Stomach (tissue), 9 donors: ENCODE results near the gene CDKN1C. TPM values are rescaled to one million over a fixed set of nuclear protein-coding genes. Genes with fewer than 3 reads are reported as not detected.

Experiments
- DNase-seq, 2 donors: peaks; one replicate each; pipeline versions ENCODE4 v3.0.0 to v3.0.0-alpha.2; 2013 to 2019
- H3K27ac ChIP-seq, 5 donors: fragments of 200-600 bp in 4 of 5; sonication (generic) in 4 of 5; one replicate each; pipeline ENCODE4 v1.5.1; 2013 to 2019; ENCODE audit warnings: mild to moderate bottlenecking in 1 of 5, moderate library complexity in 1 of 5
- H3K27me3 ChIP-seq, 3 donors: fragments of 200-600 bp; sonication (generic); one replicate each; pipeline ENCODE4 v1.5.1; 2017 to 2019; ENCODE audit warnings: mixed run types in 1 of 3
- H3K36me3 ChIP-seq, 4 donors: fragments of 200-600 bp; sonication (generic); 1 replicate in 3 of 4; 2 replicates in 1 of 4; pipeline ENCODE4 v1.5.1; 2016 to 2019
- H3K4me1 ChIP-seq, 4 donors: fragments of 200-600 bp; sonication (generic); one replicate each; pipeline ENCODE4 v1.5.1; 2016 to 2019
- H3K4me3 ChIP-seq, 4 donors: fragments of 200-600 bp; sonication (generic) in 3 of 4; one replicate each; pipeline ENCODE4 v1.5.1; 2016 to 2019; ENCODE audit warnings: mild to moderate bottlenecking in 1 of 4
- H3K9me3 ChIP-seq, 4 donors: fragments of 200-600 bp; sonication (generic); one replicate each; pipeline ENCODE4 v1.5.1; 2016 to 2019
- CTCF ChIP-seq, 7 experiments: fragments of 450-650 bp in 4 of 7; fragments of 200-600 bp in 3 of 7; sonication (generic) in 3 of 7; IDR thresholded peaks; one replicate each; pipeline ENCODE4 v1.5.1; 2016 to 2019; ENCODE audit warnings: antibody characterized with exemption in 7 of 7, control low read depth in 2 of 7, mild to moderate bottlenecking in 1 of 7
- EP300 ChIP-seq: sonication (generic); formaldehyde crosslinking; IDR thresholded peaks from one replicate; pipeline ENCODE4 v1.6.1; 2017; ENCODE audit warnings: antibody characterized with exemption
- POLR2A ChIP-seq, 4 donors: fragments of 450-650 bp; IDR thresholded peaks; one replicate each; pipeline ENCODE4 v1.6.1; 2016; ENCODE audit warnings: antibody characterized with exemption in 4 of 4, control low read depth in 2 of 4, mild to moderate bottlenecking in 1 of 4, moderate library complexity in 1 of 4
- POLR2AphosphoS5 ChIP-seq, 3 donors: sonication (generic); formaldehyde crosslinking; IDR thresholded peaks; one replicate each; pipeline ENCODE4 v1.6.1; 2016; ENCODE audit warnings: antibody characterized with exemption in 3 of 3
- WGBS, 5 donors: extraction: QIAGEN DNeasy Blood & Tissue Kit in 3 of 5; methylation state at CpG; one replicate each; pipeline versions ENCODE4 v1.1.5 to v1.1.7; 2013 to 2018; 5-methylcytosine and 5-hydroxymethylcytosine counted together
- intact Hi-C: fragments of 100-400 bp; cut with DNase I; formaldehyde crosslinking; loops from one replicate; pipeline ENCODE4 v1.15.1; 2023; ENCODE audit warnings: low total_unique reads
- polyA plus RNA-seq, 3 donors: library from polyadenylated mRNA; stranded (reverse); fragments of 200-250 nt; gene quantifications; one replicate each; pipeline ENCODE4 v1.2.3, GENCODE V29; 2013
- total RNA-seq, 5 donors: library from RNA; depleted of rRNA; stranded (reverse); fragments of >200 nt; gene quantifications; one replicate each; pipeline versions ENCODE4 v1.1.0 to v1.2.3, GENCODE V29; 2014 to 2016
- donor health status: healthy with polysubstance abuse.
- donor health status: Bipolar disorder and iron deficiency.
- donor health status: healthy.

Gene CDKN1C
- total and polyA plus RNA-seq, 8 donors, result 10.5 to 99.1 (median 42.3) TPM

GRCh38 chr11:2912498-2912897 is 26.9 kb upstream of the CDKN1C start:
- TF ChIP-seq POLR2AphosphoS5 (IDR thresholded peaks at IDR 0.05) (peak in 2 of 3 donors; percentile 75 to 89), CTCF (IDR thresholded peaks at IDR 0.05) (no peak), EP300 (no peak)
- H3K27ac ChIP-seq, result peak overlapping the region; percentile 83 to 92 (median 88)
- no peaks in the 10 kb centered on the region for H3K36me3 ChIP-seq
- peaks cover 0 to 24% (median 0%) of the 10 kb centered on the region in 3 donors for H3K27me3 ChIP-seq
- WGBS, 5 donors, result 18 to 61% (median 46%) methylated on average over 4 to 5 of the region's 5 CpGs
- H3K9me3 ChIP-seq, result no peaks in the 10 kb centered on the region
- intact Hi-C loops, result no loop called here
- no peak overlapping the region for H3K4me3 ChIP-seq
- peak; percentile 96 for DNase-seq
- peaks cover 33 to 54% (median 50%) of the 10 kb centered on the region in 4 donors for H3K4me1 ChIP-seq

DNA sequence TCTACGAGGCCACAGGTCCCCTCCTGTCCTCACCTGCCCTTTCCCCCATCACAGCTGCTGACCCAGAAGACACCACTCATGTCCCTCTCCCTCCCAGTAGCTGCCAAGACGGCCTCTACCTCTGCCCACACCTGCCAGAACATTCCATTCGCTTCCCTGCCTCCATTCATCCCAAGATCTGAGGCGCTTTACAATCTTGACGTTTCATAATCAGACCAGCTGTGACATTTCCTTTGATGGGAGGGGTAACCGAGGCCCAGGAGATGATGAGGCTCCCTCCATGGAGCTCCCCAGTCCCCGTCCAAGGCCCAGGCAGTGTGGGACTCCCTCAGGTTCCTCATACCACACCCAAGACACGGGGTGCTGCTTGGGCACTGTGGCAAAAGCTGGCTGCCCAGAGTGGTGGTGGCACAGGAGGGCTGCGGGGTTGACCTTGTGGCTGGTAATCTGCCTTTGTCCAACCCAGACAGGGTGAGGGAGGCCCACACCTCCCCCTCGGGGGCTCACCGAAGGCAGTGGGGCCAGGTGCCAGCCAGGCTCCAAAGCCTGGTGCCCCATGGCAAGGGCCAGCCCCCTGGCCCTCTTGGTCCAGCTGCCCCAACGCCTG is 26.3 kb upstream of the CDKN1C start:
- DNase-seq, result peak; percentile 53 to 63
- no peaks in the 10 kb centered on the region for H3K9me3 ChIP-seq
- H3K27me3 ChIP-seq, result peaks cover 0 to 30% (median 0%) of the 10 kb centered on the region in 3 donors
- TF ChIP-seq EP300, result no peak
- no peak for TF ChIP-seq POLR2AphosphoS5 (IDR thresholded peaks at IDR 0.05)
- TF ChIP-seq POLR2A (IDR thresholded peaks at IDR 0.05), result no peak
- TF ChIP-seq CTCF (IDR thresholded peaks at IDR 0.05), result no peak
- no peaks in the 10 kb centered on the region for H3K36me3 ChIP-seq
- peak overlapping the region; percentile 83 to 92 (median 88) for H3K27ac ChIP-seq
- no peak overlapping the region for H3K4me3 ChIP-seq
- intact Hi-C loops, result no loop called here
- 34 to 53% (median 38%) methylated on average over 8 to 12 of the region's 12 CpGs for WGBS, 5 donors
- peaks cover 33 to 54% (median 50%) of the 10 kb centered on the region in 4 donors for H3K4me1 ChIP-seq

GRCh38 chr11:2911088-2911784 is 25.7 kb upstream of the CDKN1C start:
- H3K4me1 ChIP-seq, result peaks cover 33 to 54% (median 50%) of the 10 kb centered on the region in 4 donors
- peaks cover 0 to 32% (median 0%) of the 10 kb centered on the region in 3 donors for H3K27me3 ChIP-seq
- H3K27ac ChIP-seq, result peak overlapping the region; percentile 83 to 92 (median 88)
- TF ChIP-seq POLR2A (IDR thresholded peaks at IDR 0.05) (no peak), CTCF (IDR thresholded peaks at IDR 0.05) (no peak), POLR2AphosphoS5 (IDR thresholded peaks at IDR 0.05) (no peak), EP300 (no peak)
- intact Hi-C loops, result no loop called here
- H3K36me3 ChIP-seq, result no peaks in the 10 kb centered on the region
- H3K4me3 ChIP-seq, result no peak overlapping the region
- no peaks in the 10 kb centered on the region for H3K9me3 ChIP-seq
- WGBS, 5 donors, result 57 to 72% (median 63%) methylated on average over 10 to 18 of the region's 18 CpGs
- no peak for DNase-seq

DNA sequence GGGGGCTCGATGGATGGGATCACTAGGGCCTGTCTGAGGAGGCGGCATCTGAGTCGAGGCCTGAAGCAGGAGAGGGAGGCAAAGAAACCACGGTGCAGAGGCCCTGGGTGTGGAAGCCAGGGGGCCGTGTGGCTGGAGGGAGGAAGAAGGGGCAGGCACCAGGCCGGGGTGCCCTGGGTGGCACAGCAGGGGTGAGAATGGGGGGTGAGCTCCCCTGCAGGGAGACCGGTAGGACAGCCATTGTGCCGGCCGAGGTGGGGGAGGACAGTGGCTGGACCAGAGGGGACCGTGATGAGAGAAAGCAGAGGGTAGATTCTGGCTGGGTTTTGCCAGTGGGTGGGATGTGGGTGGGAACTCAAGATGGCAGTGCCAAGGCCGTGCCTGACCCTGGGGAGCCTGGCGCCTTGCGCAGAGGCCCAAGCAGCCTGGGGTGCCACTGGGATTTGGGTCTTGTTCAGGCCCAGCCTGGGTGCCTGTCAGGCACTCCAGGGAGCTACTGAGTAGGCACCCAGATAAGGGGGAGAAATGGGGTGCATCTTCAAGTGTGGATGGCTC is 24.9 kb upstream of the CDKN1C start:
- DNase-seq, result no peak
- peaks cover 33 to 54% (median 50%) of the 10 kb centered on the region in 4 donors for H3K4me1 ChIP-seq
- 86 to 94% (median 91%) methylated on average over 13 of the region's 13 CpGs for WGBS, 5 donors
- H3K9me3 ChIP-seq, result no peaks in the 10 kb centered on the region
- intact Hi-C loops, result no loop called here
- TF ChIP-seq POLR2AphosphoS5 (IDR thresholded peaks at IDR 0.05), result no peak
- no peak overlapping the region for H3K4me3 ChIP-seq
- H3K36me3 ChIP-seq, result no peaks in the 10 kb centered on the region
- peak overlapping the region in 2 of 5 donors; percentile 83 to 87 for H3K27ac ChIP-seq
- peaks cover 0 to 32% (median 0%) of the 10 kb centered on the region in 3 donors for H3K27me3 ChIP-seq
